ENCODE measurements around the gene RMDN2.

Gene RMDN2, protein sequence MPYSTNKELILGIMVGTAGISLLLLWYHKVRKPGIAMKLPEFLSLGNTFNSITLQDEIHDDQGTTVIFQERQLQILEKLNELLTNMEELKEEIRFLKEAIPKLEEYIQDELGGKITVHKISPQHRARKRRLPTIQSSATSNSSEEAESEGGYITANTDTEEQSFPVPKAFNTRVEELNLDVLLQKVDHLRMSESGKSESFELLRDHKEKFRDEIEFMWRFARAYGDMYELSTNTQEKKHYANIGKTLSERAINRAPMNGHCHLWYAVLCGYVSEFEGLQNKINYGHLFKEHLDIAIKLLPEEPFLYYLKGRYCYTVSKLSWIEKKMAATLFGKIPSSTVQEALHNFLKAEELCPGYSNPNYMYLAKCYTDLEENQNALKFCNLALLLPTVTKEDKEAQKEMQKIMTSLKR

DNA sequence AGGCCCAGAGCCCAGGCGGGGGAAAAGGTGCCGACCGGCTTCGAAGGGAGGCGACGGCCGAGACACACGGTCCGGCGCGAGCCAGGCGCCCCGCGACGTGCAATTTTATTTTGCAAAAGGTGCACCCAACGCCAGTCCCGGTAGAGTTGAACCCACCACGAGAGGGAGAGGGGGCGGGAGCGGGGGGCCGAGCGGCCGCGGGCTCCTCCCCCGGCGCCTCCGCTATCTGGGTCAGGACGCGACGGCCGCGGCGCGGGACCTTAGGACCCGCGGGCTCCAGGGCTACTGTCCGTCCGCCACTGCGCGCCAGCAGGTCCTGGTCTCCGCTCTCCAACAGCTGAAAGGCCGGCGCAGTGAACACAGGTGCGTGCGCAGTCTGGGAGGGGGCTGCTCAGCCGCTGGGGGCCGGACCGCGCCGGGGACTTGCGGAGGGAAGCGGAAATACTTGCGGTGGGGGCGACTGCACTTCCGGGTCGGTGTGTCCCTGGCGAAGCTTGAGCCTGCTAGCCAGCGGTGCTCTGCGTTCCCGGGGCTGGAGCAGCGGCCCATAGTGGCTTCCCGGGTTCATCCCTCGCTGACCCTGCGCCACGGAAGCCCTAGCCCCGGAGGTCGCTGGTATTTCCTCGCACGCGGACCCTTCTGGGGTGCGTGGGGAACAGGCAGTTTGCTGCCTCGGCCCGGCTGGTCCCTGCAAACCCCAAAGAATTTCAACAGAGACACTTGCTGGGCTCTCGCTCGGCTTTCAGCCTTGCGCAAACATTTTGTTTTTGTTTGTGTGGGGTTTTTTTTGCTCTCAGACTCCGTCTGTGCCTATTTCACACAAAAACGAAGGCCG is at the start of gene RMDN2:
TSS of gene RMDN2 (plus strand) at position 225 of the 835 bp plus-strand sequence. CDS start 3,991 bp downstream, outside the sequence.
- DNase-seq (ENCODE audit: low read depth), result peak; percentile 79

DNA sequence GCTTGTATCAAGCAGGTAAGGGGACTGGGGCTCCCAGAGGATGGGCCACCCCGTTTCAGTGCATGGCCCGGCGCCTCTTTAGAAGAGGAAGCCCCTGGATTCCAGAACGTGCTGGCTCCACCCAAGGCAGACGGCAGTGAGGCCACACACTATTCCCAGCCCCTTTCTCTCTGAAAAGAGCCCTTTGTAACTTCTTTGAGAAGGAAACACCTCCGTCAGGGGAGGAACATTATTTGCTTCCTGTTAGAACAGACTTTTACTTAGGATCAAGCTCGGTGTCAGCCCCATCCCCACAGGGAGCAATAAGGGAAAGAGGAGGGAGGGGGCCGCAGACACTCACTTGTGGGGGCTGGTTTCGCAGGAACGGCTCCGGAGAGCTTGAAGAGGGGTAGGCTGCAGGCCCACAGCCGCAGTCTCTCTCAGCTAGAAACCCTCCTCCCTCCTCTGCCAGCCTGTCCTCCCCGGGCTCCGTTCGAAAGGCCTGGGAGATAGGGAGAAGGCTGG is 49.6 kb upstream of the RMDN2 start:
- no peak for DNase-seq (ENCODE audit: low read depth)

DNA sequence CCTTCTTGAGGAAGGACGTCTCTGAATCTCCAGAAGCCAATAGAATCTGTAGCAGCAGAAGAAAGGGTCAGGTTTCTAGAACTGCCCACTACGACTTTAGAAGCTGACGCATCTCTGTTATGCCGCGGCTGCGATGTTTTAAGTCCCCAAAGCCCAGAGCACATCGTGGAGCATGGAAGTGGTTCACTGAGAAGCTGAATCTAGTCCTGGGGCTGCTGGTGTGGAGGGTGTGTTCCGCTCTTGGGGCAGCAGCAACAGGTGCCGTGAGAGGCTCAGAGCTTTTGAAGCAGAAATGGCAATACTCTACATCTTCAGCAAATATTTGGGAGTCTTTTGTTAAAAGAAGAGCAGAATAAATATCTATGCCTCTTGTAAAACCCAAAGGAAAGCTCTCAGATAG is 48.9 kb upstream of the RMDN2 start:
- no peak for DNase-seq (ENCODE audit: low read depth)

DNA sequence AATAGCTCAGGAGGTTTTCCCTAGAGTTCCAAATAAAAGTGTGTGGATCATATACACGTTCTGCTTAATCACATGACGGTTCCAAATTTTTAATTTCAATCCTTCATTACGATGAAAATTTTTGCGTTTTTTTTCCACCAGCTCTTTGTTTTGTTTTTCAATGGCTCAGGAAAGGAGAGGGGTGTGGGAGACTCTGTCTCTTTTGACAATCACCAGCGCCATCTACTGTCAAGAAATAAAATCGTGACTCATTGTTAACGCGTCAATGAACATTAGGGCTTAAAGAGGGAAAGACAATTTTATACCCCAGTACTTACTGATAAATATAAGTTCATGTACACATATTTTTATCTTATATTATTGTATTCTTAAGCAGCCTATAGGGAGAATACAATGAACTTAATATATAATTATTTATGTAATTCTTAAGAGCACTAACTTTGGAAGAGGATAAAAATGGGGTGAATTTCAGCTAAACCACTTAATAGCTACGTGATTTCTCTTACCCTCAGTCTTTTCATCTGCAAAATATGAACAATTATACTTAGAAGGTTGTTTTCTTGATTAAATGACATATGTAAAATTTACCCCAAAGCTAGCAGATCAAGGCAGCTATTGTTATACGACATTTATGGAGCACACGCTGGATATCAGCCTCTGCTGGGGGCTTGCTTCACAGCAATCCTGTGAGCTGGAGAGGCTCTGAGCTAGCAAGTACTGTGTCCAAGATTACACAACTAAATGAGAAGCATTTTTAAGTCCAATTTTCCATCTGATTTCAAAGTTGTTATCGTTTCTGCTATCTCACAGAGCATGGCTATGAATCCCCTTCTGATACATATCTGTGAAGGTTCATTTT is 47.4 kb upstream of the RMDN2 start:
- peak; percentile 39 for DNase-seq (ENCODE audit: low read depth)

DNA sequence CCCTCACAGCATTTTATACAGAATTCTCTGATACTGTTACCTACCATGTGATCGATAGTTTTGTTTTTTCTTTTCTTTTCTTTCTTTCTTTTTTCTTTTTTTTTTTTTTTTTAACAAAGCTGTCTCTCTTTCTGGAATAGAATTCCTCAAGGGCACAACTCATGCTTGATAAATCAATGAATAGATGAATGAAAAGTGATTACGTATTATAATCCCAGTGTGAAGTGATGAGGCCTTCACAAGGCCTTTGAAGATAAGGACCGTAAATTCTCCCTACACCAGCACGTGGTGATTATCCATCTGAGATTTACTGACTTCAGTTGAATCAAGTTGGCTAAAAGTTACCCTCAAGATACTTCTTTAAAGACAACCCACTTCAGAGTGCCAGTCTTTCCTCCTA is 46.6 kb upstream of the RMDN2 start:
- DNase-seq (ENCODE audit: low read depth), result no peak

DNA sequence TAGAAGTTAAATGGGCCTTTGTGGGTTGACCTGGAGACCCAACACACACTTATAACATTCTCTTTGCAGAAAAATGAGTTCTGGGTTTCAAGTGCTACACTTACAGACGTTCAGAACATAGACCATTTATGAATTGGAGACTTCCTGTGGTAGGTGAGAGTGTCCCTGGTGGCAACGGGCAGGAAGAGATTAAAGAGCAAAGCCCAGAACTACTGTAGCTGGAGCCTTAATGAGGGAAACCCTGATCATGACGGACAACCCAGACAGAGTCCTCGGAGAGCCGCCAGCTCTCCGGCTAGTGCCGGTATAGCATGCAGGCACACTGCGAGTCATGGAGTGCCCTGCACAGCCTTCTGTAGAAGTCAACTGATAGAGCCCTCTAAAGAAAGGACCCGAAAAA is 44.5 kb upstream of the RMDN2 start:
- no peak for DNase-seq (ENCODE audit: low read depth)

DNA sequence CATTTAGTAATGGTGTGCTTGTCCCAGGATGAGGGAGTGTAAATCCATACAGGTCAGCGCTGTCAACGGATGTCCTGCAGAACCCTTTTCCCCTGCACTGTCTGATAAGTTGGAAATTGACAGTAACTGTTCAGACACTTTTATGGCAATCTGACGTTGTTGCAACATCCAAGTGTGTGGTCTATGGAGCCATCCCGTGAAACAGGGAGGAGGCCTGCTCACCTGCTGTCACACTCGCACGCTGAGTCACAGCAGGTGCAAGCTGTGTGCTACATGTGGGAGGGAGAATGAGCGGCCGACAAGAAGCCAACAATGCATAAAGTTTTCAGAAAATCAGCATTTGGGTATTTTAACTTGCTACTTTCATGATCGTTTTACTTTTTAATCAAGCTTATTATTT is 43.7 kb upstream of the RMDN2 start:
- no peak for DNase-seq (ENCODE audit: low read depth)

DNA sequence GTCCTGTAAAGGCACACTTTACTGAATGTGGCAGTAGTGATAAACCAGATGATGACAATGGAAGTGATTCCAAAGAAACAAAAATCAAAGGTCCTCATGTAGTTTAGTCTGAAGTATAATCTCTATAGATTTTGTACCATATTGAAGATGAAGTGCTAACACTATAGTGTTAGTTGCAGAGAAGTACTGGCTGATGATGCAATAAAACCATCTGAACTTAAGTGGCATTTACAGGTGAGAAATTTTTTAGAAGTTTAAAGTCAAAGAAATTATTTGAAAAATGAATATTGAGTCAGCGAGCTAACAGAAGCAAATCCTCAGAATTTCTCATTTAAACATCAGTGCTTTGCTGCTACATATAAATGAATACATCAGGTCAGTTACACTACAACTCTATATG is 43.1 kb upstream of the RMDN2 start:
- DNase-seq (ENCODE audit: low read depth), result no peak

DNA sequence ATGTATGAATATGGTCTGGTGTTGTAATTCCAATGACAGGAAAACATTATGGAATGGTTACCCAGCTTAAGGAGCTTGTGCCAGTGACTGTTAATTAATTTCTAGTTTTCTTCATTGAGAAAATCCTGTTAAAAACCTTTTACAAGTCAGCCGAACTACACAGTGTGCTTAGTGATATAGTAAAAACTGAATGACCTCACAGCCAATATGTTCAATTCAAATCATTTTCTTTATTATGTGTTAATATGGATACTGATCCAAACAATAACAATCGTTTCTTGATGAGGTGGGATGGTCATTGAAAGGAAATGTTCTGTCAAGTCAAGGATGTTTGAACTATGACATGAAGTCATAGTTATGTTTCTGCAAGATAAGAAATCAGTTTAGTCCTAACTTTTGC is 41.6 kb upstream of the RMDN2 start:
- no peak for DNase-seq (ENCODE audit: low read depth)

DNA sequence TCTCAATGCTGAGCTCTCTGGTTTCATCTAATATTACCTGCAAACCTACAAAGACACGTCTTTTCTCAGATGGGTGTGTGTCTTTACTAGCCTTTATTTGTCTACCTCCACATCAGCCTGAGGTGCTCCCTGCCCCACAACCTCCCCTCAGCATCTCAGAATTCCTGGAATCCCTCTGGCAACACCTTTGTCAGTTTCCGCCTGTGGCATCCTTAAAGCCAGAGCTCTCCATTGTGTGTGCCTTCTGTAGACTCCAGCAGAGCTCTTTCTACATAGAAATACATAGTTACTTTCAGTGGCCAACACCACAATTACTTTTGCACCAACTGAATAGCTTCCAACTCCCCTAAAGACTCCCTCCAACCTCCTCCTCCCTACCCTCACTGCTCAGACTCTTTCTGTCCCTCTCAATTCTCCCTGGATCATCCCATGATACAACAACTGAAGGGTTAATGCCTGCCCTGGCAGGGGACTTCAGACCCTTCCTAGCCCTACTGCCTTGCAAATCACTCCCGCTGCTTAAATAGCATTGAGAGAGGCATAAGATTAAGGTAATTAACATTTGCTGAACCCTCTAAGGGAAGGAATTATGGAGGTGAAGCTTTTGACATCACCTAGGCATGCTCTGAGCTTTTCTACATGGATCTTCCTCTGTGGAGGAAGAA is 39.6 kb upstream of the RMDN2 start:
- no peak for DNase-seq (ENCODE audit: low read depth)

DNA sequence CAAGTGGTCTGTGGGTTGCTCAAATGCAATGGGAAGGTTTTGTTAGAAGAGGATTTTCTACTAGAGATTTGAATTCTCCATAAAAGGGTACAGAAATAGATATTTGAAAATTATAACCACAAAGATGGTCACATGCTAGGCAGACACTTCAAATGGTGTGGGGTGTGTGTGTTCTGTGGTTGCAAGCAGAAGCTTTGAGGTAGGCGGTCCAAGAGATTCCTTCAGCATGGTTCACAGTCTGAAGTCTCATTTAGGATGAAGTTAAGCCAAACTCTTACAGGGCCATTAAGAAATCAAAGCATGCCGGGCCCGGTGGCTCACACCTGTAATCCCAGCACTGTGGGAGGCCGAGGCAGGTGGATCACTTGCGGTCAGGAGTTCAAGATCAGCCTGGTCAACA is 38.3 kb upstream of the RMDN2 start:
- DNase-seq (ENCODE audit: low read depth), result no peak

DNA sequence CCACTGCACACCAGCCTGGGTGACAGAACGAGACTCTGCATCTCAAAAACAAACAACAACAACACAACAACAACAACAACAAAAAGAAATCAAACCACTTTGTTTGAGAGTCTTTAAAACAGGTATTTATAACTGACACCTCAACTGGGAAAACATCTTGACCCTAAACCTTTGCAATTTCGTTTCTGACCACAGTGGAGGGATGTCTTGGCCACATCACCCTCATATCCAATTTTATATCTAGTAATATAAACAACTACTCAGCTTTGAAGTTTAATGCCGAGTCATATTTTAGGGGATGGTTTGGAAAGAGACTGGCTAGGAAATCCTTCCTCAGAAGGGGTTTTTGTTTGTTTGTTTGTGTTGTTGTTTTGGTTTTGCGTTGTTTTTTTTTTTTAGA is 37.8 kb upstream of the RMDN2 start:
- no peak for DNase-seq (ENCODE audit: low read depth)

DNA sequence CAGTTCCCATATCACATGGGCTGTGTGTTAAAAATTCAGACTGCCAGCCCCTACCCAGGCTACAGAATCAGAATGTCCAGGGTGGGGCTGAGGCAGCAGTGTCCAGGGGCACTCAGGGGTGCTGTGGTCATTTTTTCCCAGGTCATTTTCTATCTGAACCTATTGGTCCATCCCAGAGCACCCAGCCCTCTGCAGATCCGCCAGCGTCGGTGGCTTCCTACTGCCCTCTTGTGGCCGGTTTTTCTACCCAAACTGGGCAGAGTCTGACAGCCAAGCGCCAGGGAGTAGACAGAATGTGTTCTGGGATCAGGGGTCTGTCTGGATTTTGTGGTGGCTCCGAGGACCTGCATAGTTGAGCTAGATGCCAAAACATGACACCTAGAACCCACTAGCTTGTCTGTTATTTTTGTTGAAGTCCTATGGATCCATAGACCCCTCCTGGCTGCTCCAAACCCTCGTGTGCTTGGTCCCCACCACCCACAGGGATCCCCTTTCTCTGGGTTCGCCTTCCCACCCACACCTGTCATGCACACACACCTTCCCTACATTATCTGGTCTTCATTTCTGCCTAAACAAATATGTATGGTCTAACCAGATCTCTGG is 34.1 kb upstream of the RMDN2 start:
- peak; percentile 40 for DNase-seq (ENCODE audit: low read depth)

DNA sequence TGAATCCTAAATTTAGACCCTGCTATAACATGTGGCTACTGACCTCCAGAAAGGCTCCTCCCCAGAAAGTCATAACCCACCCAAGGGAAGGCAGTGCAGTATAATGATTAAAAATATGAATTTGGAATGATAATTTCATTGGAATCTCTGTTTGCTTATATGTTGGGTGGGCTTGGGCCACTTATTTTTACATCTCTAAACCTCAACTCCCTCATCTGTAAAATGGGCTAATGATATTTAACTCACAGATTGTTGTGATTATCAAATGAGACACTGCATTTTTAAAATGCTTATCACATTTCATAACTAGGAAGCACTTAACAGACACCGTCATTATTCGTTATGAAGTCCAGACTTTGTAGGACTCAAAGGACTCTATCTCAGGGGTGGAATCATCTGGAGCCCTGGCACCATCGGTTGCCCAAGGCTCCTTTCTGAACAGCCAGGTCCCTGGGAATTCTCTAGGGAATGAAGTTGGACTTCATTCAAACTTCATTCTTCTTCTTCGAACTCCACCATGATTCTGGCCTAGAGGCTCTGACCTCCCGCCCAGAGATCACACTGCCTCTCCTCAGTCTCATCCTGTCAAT is 33.1 kb upstream of the RMDN2 start:
- no peak for DNase-seq (ENCODE audit: low read depth)

DNA sequence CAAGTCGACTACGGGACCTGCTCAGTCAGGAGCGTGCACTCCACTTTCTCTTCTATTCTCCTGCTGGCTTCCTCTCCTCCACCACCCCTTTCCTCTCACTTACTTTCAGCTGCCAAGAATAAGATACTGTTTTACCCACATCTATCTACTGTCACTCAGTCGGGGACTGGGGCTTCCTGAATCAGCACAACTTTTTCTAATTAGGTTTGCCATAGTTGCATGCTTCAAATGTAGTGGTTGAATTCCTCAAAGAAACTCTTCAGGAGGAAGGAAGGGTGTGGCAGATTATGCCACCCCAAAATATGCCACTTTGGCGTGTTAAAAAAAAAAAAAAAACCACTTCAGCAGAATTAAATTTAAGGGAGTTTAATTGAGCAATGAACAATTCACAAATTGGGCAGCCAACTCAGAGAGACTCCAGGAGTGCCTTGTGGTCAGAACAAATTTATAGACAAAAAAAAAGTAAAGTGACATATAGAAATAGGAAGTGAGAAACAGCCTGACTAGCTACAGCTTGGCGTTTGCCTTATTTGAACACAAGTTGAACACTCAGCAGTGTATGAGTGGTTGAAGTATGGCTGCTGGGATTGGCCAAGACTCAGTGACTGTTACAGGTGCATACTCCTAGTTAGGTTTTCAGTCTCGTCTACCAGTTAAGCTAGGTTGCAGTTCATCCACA is 32.5 kb upstream of the RMDN2 start:
- no peak for DNase-seq (ENCODE audit: low read depth)

DNA sequence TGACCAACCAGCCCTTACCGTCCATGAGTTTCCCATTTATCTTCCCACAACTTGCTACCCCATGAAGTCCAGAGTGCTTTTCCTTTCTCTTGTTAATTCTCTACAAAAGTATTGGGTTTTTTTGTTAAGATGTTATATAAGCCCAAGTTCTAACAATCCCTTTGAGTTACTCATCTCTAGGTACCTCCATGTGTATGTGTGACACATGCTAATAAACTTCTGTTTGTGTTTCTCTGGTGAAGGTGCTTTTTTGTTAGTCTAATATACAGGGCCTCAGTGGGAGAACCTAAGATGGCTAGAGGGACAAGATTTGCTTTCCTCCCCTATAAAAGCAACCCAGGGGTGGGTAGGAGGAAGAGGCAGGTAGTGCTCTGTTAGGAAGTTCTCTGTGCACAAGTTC is 31.8 kb upstream of the RMDN2 start:
- DNase-seq (ENCODE audit: low read depth), result no peak

DNA sequence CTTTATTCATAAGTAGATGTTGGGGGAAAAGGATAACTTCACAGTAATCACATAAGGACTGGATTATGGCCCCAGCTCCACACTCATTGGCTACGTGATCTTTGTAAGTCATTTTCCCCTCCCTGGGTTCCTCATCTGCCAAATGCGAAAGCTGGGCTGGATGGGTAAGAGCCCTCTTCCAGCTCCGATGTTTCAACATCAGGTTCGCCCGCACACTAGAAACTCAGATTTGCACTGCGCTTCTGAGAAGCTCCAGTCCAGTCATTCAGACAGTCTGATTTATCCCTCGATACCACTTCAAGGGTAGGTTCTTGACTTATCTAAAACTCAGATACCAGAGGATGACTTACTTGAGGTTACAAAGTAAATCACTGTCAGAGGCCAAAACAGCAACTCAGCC is 31.0 kb upstream of the RMDN2 start:
- no peak for DNase-seq (ENCODE audit: low read depth)

DNA sequence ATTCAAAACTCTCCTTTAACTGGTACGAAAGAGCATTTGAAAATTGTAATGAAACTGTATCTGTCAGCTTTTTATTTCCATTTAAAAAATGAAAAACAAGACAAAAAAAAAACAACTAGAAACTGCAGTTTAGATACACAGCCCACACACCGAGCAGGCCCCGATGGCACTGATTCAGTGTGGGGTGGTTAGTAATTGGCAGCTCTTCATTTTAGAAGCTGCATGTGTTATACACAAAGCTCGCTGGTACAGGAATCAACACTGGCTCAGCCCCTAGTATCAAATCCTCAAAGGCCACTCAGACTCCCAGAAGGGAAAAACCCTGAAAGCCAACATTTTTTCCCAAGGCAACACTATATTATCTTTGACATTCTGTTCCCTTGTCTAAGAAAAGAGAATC is 30.5 kb upstream of the RMDN2 start:
- no peak for DNase-seq (ENCODE audit: low read depth)

DNA sequence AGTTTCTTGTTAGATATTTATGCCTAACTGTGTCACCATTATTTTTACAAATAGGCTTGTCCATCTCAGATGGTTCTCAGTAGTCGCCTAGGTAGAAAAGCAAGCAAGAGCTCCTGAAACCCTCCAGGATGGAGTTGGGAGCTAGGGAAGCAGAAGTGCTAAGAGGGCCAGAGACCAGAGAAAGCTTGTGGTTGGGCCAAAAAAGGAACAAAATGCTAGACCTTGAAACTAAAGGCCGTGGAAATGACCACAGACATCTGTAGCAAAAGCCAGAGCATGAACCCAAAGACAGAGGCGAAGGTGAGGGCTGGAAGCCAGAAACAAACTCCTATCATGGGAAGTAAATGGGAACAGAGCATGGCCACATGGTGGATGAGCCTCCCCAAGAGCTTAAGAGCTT is 29.9 kb upstream of the RMDN2 start:
- no peak for DNase-seq (ENCODE audit: low read depth)

DNA sequence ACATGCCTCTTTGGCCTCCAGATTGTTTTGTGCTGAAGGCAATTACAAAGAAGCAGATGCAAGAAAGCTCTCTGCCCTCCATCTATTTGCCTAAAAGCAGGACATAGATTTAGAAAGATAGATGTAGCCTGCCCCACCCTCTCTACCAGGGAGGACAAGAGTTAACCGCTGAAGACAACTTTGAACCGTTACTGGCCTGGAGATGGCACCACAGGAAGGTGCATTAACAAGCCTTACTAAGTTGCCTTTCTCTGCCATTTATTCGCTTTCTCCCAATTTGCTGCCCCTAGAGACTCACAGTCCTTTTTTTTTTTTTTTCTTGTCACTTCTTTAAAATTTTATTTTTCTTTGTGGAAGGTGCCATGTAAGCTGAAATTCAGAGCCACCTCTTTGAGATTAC is 28.8 kb upstream of the RMDN2 start:
- no peak for DNase-seq (ENCODE audit: low read depth)

Data from fibroblast of the conjunctiva (primary cell).